DMS153 (cell line): ENCODE results near the gene ABCG1.

Experiments
- DNase-seq: peaks from one replicate; lab custom pipeline; 2025; lab: John Stamatoyannopoulos, UW

The ABCG1 gene

GRCh38 chr21:42214081-42214750, 4.7 kb upstream of the ABCG1 start:
- DNase-seq, result no peak

- no peak for DNase-seq
Measured at GRCh38 chr21:42214921-42215320, 4.0 kb upstream of the ABCG1 start.

- DNase-seq, result no peak
Measured at GRCh38 chr21:42215942-42216725, 2.8 kb upstream of the ABCG1 start.

- no peak for DNase-seq
Measured at GRCh38 chr21:42216726-42217572, 2.0 kb upstream of the ABCG1 start.

- DNase-seq, result no peak
Measured at GRCh38 chr21:42219606-42220137, 732 bp downstream of the ABCG1 start.

GRCh38 chr21:42220138-42220701, 1.3 kb downstream of the ABCG1 start:
- DNase-seq, result peak; percentile 82

GRCh38 chr21:42221581-42222345, 2.8 kb downstream of the ABCG1 start:
- no peak for DNase-seq

GRCh38 chr21:42222386-42222785, 3.4 kb downstream of the ABCG1 start:
- DNase-seq, result no peak

- DNase-seq, result no peak
Measured at GRCh38 chr21:42222821-42223390, 4.0 kb downstream of the ABCG1 start.

- DNase-seq, result no peak
Measured at GRCh38 chr21:42223826-42224575, 5.1 kb downstream of the ABCG1 start.

- DNase-seq, result no peak
Measured at GRCh38 chr21:42225042-42225441, 6.1 kb downstream of the ABCG1 start.

- DNase-seq, result no peak
Measured at GRCh38 chr21:42225571-42226155, 6.7 kb downstream of the ABCG1 start.

- no peak for DNase-seq
Measured at GRCh38 chr21:42226626-42227025, 7.7 kb downstream of the ABCG1 start.

GRCh38 chr21:42227909-42228708, 9.2 kb downstream of the ABCG1 start:
- peak; percentile 77 for DNase-seq

- DNase-seq, result no peak
Measured at GRCh38 chr21:42228709-42229220, 9.8 kb downstream of the ABCG1 start.

- DNase-seq, result no peak
Measured at GRCh38 chr21:42229676-42230075, 10.7 kb downstream of the ABCG1 start.

- no peak for DNase-seq
Measured at GRCh38 chr21:42230178-42230577, 11.2 kb downstream of the ABCG1 start.

GRCh38 chr21:42230636-42231035, 11.7 kb downstream of the ABCG1 start:
- DNase-seq, result no peak

GRCh38 chr21:42231756-42232155, 12.8 kb downstream of the ABCG1 start:
- no peak for DNase-seq
